ENCODE measurements around the gene SLC6A11. TPM values are rescaled to one million over a fixed set of nuclear protein-coding genes. Genes with fewer than 3 reads are reported as not detected.

The SLC6A11 gene
- total RNA-seq, 4 donors from 2014 or later, result 0.21 to 1.4 TPM; not detected in 2

DNA sequence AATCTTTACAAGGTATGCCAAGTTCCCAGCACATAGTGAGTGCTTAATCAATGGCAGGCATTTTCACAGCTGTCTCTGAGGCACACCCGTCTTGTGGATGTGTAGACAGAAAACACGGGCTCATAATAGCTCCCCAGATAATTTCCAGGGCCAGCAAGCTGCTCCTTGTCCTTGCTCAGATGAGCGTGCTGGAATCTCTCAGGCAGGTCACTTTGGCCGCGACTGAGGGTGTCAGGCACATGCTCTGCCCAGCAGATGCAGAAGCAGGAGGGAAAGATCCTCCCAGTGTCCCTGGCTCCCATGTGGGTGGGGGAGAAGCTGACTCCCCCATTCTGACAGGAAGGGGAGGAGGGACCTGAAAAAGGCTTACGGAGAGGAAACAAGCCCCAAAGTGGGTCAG lies 141.0 kb downstream of the SLC6A11 start:
- DNase-seq, result peak in 1 of 2 donors; percentile 30
- H3K27me3 ChIP-seq, result no peaks in the 10 kb centered on the region
- intact Hi-C loops (cut with DNase I; ENCODE audit: low total_unique reads), result no loop called here
- no peak overlapping the region for H3K4me3 ChIP-seq
- TF ChIP-seq, protein P1, sequence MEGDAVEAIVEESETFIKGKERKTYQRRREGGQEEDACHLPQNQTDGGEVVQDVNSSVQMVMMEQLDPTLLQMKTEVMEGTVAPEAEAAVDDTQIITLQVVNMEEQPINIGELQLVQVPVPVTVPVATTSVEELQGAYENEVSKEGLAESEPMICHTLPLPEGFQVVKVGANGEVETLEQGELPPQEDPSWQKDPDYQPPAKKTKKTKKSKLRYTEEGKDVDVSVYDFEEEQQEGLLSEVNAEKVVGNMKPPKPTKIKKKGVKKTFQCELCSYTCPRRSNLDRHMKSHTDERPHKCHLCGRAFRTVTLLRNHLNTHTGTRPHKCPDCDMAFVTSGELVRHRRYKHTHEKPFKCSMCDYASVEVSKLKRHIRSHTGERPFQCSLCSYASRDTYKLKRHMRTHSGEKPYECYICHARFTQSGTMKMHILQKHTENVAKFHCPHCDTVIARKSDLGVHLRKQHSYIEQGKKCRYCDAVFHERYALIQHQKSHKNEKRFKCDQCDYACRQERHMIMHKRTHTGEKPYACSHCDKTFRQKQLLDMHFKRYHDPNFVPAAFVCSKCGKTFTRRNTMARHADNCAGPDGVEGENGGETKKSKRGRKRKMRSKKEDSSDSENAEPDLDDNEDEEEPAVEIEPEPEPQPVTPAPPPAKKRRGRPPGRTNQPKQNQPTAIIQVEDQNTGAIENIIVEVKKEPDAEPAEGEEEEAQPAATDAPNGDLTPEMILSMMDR (IDR thresholded peaks at IDR 0.05), result no peak
- TF ChIP-seq POLR2A (IDR thresholded peaks at IDR 0.05), result no peak
- peak overlapping the region; percentile 49 for H3K27ac ChIP-seq
- H3K36me3 ChIP-seq, result no peaks in the 10 kb centered on the region
- no peaks in the 10 kb centered on the region for H3K4me1 ChIP-seq
- H3K9me3 ChIP-seq, result no peaks in the 10 kb centered on the region

DNA sequence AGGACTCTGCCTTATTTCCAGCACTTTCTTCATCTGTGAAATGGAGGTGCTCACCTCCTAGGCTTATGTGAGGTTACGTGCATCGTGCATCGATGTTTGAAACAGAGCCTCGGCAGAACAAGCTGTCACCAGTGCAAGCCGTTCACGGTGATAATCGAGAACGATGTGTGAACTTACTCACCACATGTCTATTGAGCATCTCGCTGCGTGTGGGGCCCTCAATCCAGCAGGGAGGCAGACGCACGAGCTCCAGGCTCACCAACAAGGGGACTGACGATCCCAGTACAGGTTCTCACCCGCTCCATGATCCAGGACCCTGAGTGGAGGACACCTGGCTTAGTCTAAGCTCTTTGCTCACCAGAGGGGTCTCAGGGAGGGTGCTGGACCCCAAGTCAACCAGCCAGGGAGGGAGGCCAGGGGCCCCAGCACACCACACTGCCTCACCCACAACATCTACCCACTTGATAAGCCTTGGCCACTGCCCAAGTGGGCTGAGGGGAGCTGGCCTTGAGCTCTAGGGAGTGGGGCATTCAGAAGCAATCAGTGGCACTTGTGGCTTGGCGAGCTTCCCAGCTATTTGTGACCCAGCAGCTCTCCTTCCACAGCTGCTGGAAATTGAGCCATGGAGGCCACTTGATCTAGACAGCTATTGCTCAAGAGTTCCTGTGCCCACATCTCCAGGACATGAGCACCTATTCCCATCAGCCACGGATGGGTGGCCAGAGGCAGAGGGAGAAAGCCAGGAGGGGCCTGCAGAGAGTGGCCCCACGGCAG lies 142.1 kb downstream of the SLC6A11 start:
- H3K36me3 ChIP-seq, result no peaks in the 10 kb centered on the region
- H3K4me1 ChIP-seq, result no peaks in the 10 kb centered on the region
- H3K9me3 ChIP-seq, result no peaks in the 10 kb centered on the region
- no peak for TF ChIP-seq POLR2A (IDR thresholded peaks at IDR 0.05)
- TF ChIP-seq, protein P1 (IDR thresholded peaks at IDR 0.05), result no peak
- no peak for DNase-seq
- H3K27ac ChIP-seq, result no peak overlapping the region
- no peaks in the 10 kb centered on the region for H3K27me3 ChIP-seq
- H3K4me3 ChIP-seq, result no peak overlapping the region
- intact Hi-C loops (cut with DNase I; ENCODE audit: low total_unique reads), result no loop called here

DNA sequence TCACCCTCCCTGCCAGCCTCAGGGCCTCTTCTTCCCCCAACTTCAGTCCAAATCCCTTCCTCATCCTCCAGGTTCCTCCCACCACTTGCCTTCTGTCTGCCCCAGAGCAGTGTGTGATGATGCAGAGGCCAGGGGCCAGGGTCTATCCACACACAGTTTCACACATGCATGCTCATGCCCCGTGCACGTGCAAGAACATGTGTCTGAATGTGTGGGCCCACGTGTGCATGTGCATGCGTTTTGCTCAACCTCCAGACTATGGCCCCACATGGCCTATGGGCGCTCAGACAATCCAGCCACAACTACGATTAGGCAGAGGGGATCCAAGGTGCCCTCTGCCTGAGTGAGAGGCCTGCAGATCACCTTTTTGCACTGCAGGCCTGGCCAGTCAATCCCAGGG lies 144.2 kb downstream of the SLC6A11 start:
- no peaks in the 10 kb centered on the region for H3K4me1 ChIP-seq
- no peaks in the 10 kb centered on the region for H3K27me3 ChIP-seq
- H3K36me3 ChIP-seq, result no peaks in the 10 kb centered on the region
- no peak overlapping the region for H3K4me3 ChIP-seq
- no peak overlapping the region for H3K27ac ChIP-seq
- intact Hi-C loops (cut with DNase I; ENCODE audit: low total_unique reads), result no loop called here
- no peaks in the 10 kb centered on the region for H3K9me3 ChIP-seq
- no peak for DNase-seq
- TF ChIP-seq POLR2A (IDR thresholded peaks at IDR 0.05), result no peak
- TF ChIP-seq, protein P1 (IDR thresholded peaks at IDR 0.05), result no peak

DNA sequence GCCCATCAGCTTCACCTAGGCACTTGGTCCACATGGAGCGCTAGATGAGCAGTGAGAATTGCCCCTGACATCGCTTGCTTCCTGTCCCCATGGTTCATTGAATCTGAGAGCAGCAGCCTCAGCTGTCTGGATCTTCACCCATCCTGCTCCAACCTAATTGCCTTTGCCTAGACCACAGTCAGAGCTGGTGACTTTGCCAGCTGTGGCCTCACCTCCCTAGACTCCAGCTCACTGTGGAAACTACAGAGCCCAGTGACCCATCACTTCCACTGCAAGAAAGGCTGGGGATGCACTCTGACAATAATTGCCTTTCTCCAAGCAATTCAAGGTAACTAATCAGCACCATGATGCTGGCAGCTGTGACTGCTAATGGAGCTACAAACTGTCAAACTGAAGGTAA lies 145.9 kb downstream of the SLC6A11 start:
- H3K4me3 ChIP-seq, result no peak overlapping the region
- no peak for TF ChIP-seq POLR2A (IDR thresholded peaks at IDR 0.05)
- TF ChIP-seq, protein P1 (IDR thresholded peaks at IDR 0.05), result no peak
- H3K27ac ChIP-seq, result no peak overlapping the region
- intact Hi-C loops (cut with DNase I; ENCODE audit: low total_unique reads), result no loop called here
- H3K36me3 ChIP-seq, result no peaks in the 10 kb centered on the region
- DNase-seq, result no peak
- no peaks in the 10 kb centered on the region for H3K9me3 ChIP-seq
- no peaks in the 10 kb centered on the region for H3K4me1 ChIP-seq
- no peaks in the 10 kb centered on the region for H3K27me3 ChIP-seq

DNA sequence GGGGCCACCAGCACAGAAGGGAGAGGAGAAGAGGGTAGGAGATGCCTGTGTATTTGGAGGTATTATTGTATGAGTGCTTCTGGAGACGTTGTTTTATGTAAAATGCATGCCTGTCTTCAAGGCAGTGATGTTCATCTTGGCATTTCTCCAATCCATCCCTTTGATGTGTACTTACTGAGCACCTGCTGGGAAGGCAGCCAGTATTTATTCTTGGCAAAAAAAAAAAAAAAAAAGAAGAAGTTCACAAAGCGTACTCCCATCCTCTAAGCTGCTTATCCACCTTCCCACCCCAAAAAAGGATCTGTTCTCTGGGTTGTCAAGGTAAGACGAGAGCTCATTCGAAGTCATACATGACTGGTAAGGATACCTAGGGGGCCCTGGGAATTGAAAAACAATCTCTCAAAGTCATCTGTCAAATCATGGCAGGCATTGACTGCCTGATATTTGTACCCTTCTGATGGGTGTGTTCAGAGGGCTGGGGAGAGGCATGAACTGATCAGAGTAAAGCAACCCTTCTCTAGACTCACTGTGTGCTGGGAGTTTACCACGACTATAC lies 146.5 kb downstream of the SLC6A11 start:
- H3K9me3 ChIP-seq, result no peaks in the 10 kb centered on the region
- no peaks in the 10 kb centered on the region for H3K27me3 ChIP-seq
- no peaks in the 10 kb centered on the region for H3K36me3 ChIP-seq
- intact Hi-C loops (cut with DNase I; ENCODE audit: low total_unique reads), result no loop called here
- no peaks in the 10 kb centered on the region for H3K4me1 ChIP-seq
- TF ChIP-seq POLR2A (IDR thresholded peaks at IDR 0.05), result no peak
- TF ChIP-seq, protein P1 (IDR thresholded peaks at IDR 0.05), result no peak
- DNase-seq, result no peak
- H3K4me3 ChIP-seq, result no peak overlapping the region
- no peak overlapping the region for H3K27ac ChIP-seq

All from uterus (tissue), 4 donors.